GM04503 (cell line): Measurements from ENCODE around the gene SPINK13.
"Not testable (repeated sequence)": the region's sequence is repeated elsewhere in the genome, so short reads cannot be mapped to it uniquely, and the experiment has no call there.

Source experiments
- DNase-seq: peaks from one replicate; pipeline ENCODE4 v3.0.0-alpha.2; 2012; ENCODE audit warnings: low read depth

The SPINK13 gene

GRCh38 chr5:148268566-148268965, at the start of gene SPINK13:
Gene SPINK13, plus strand, starts transcription at chr5:148268794. Its CDS starts 1,279 bp downstream, at chr5:148270073.
- DNase-seq, result peak; percentile 35

GRCh38 chr5:148221508-148221907, 47.1 kb upstream of the SPINK13 start:
- DNase-seq, result no peak

GRCh38 chr5:148224117-148224742, 44.4 kb upstream of the SPINK13 start:
- DNase-seq, result peak; percentile 12

- DNase-seq, result no peak
Measured at GRCh38 chr5:148228392-148228984, 40.1 kb upstream of the SPINK13 start.

GRCh38 chr5:148229840-148230239, 38.8 kb upstream of the SPINK13 start:
- no peak for DNase-seq

GRCh38 chr5:148230240-148230639, 38.4 kb upstream of the SPINK13 start:
- DNase-seq, result no peak

- no peak for DNase-seq
Measured at GRCh38 chr5:148237785-148238417, 30.7 kb upstream of the SPINK13 start.

- no peak for DNase-seq
Measured at GRCh38 chr5:148238418-148238794, 30.2 kb upstream of the SPINK13 start, which contains the start of gene MARCOL. Gene MARCOL, plus strand, starts transcription at chr5:148238525. Its CDS starts 73 bp downstream, at chr5:148238598.

GRCh38 chr5:148248894-148249293, 19.7 kb upstream of the SPINK13 start:
- no peak for DNase-seq

- DNase-seq, result no peak
Measured at GRCh38 chr5:148255456-148255855, 13.1 kb upstream of the SPINK13 start.

- DNase-seq, result no peak
Measured at GRCh38 chr5:148259288-148259687, 9.3 kb upstream of the SPINK13 start.

- DNase-seq, result no peak
Measured at GRCh38 chr5:148261221-148261620, 7.4 kb upstream of the SPINK13 start.

GRCh38 chr5:148267962-148268361, 632 bp upstream of the SPINK13 start:
- DNase-seq, result no peak

- DNase-seq, result not testable (repeated sequence)
Measured at GRCh38 chr5:148275129-148275528, 6.5 kb downstream of the SPINK13 start.

GRCh38 chr5:148280893-148281292, 12.3 kb downstream of the SPINK13 start:
- not testable (repeated sequence) for DNase-seq

- not testable (repeated sequence) for DNase-seq
Measured at GRCh38 chr5:148281336-148281735, 12.7 kb downstream of the SPINK13 start.

GRCh38 chr5:148290271-148291195, 21.9 kb downstream of the SPINK13 start:
- no peak for DNase-seq

- DNase-seq, result no peak
Measured at GRCh38 chr5:148297731-148298130, 29.1 kb downstream of the SPINK13 start.

GRCh38 chr5:148306446-148306845, 37.9 kb downstream of the SPINK13 start:
- DNase-seq, result no peak

GRCh38 chr5:148309019-148309418, 40.4 kb downstream of the SPINK13 start:
- DNase-seq, result no peak

- no peak for DNase-seq
Measured at GRCh38 chr5:148309746-148310145, 41.2 kb downstream of the SPINK13 start.

GRCh38 chr5:148311484-148311883, 42.9 kb downstream of the SPINK13 start:
- DNase-seq, result no peak
